Ovary (tissue), 3 donors: ENCODE data around the gene ERCC5.

Experiments
- POLR2A ChIP-seq: fragments of 450-650 bp; IDR thresholded peaks from one replicate; pipeline ENCODE4 v1.6.1; 2017; ENCODE audit warnings: antibody characterized with exemption, mild to moderate bottlenecking, moderate library complexity
- TF ChIP-seq, protein P1 (sequence below), 3 donors: fragments of 450-650 bp in 2 of 3; fragments of 200-600 bp in 1 of 3; IDR thresholded peaks; one replicate each; pipeline versions ENCODE4 v1.5.1 to v1.8.0; 2016 to 2022; ENCODE audit warnings: antibody characterized with exemption in 3 of 3, mild to moderate bottlenecking in 1 of 3
- donor health status: DM: no; HTN: no; CAD: no.

DNA sequence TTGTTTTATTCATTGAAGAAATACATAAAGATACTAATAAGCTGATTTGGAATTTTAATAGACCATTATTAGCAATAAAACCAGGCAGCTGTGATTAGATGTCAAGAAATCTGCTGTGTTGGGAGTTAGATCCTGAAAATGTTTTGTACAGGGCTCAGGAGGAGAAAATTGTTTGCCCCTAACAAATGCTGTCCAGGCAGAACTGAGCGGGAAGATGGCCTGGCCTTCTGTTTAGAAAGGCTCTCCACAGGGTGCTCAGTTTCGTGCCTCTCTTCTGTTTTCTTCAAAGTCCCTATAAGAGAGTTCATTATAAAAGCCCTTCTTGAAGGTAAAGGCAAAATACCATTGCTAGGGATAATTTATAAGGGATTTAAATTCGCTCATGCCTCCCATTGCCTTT, 64.1 kb downstream of the ERCC5 start:
- TF ChIP-seq, protein P1, sequence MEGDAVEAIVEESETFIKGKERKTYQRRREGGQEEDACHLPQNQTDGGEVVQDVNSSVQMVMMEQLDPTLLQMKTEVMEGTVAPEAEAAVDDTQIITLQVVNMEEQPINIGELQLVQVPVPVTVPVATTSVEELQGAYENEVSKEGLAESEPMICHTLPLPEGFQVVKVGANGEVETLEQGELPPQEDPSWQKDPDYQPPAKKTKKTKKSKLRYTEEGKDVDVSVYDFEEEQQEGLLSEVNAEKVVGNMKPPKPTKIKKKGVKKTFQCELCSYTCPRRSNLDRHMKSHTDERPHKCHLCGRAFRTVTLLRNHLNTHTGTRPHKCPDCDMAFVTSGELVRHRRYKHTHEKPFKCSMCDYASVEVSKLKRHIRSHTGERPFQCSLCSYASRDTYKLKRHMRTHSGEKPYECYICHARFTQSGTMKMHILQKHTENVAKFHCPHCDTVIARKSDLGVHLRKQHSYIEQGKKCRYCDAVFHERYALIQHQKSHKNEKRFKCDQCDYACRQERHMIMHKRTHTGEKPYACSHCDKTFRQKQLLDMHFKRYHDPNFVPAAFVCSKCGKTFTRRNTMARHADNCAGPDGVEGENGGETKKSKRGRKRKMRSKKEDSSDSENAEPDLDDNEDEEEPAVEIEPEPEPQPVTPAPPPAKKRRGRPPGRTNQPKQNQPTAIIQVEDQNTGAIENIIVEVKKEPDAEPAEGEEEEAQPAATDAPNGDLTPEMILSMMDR (IDR thresholded peaks at IDR 0.05) = no peak
- TF ChIP-seq POLR2A = no peak
